Adipocyte (in vitro differentiated cells): Measurements from ENCODE around the gene PPP3CA.

Experiments
- DNase-seq: peaks from one replicate; pipeline ENCODE4 v3.0.0-alpha.2; 2015; ENCODE audit warnings: low read depth
- H3K27me3 ChIP-seq: replicated peaks from 2 replicates; pipeline ENCODE4 v1.7.0; 2013; ENCODE audit warnings: mild to moderate bottlenecking, low read length, moderate library complexity; ENCODE audit not compliant: control insufficient read depth, insufficient read depth
- H3K36me3 ChIP-seq: 2 replicates; pipeline ENCODE4 v1.7.0; 2013; ENCODE audit warnings: low read length, mild to moderate bottlenecking, moderate library complexity; ENCODE audit not compliant: control insufficient read depth, insufficient read depth, severe bottlenecking
- H3K4me1 ChIP-seq: 2 replicates; pipeline ENCODE4 v1.7.0; 2013; ENCODE audit warnings: mild to moderate bottlenecking, low read length, moderate library complexity; ENCODE audit not compliant: control insufficient read depth, insufficient read depth
- H3K4me3 ChIP-seq: 2 replicates; pipeline ENCODE4 v1.7.0; 2013; ENCODE audit warnings: mild to moderate bottlenecking, low read length, moderate library complexity
- H3K9ac ChIP-seq: 2 replicates; pipeline ENCODE4 v1.7.0; 2013; ENCODE audit warnings: mild to moderate bottlenecking, low read length, moderate library complexity
- H3K9me3 ChIP-seq: 2 replicates; pipeline ENCODE4 v1.7.0; 2013; ENCODE audit warnings: mild to moderate bottlenecking, low read length, moderate library complexity; ENCODE audit not compliant: control insufficient read depth

The PPP3CA gene

DNA sequence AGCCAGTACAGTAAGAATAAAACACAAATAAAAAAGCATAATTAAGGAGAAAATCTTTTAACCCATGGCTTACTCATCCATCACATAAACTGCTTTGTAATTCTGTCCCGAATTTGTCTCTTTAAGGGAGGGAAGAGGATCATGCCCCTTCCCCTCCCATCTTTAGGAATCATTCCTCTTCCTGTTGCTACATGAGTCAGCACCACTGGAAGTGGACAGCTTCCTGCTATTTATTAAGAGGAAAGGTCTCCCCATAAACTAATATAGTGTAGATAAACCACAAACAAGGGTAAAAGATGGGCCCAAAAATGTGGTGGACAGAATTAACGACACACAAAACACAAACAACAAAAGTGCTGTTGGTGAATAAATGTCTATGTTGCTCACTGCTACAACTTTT, 75.8 kb downstream of the PPP3CA start:
- no peaks in the 10 kb centered on the region for H3K9me3 ChIP-seq
- H3K4me3 ChIP-seq, result no peak overlapping the region
- DNase-seq, result no peak
- H3K4me1 ChIP-seq, result no peaks in the 10 kb centered on the region
- no peaks in the 10 kb centered on the region for H3K27me3 ChIP-seq
- H3K36me3 ChIP-seq, result no peaks in the 10 kb centered on the region
- H3K9ac ChIP-seq, result no peak overlapping the region

DNA sequence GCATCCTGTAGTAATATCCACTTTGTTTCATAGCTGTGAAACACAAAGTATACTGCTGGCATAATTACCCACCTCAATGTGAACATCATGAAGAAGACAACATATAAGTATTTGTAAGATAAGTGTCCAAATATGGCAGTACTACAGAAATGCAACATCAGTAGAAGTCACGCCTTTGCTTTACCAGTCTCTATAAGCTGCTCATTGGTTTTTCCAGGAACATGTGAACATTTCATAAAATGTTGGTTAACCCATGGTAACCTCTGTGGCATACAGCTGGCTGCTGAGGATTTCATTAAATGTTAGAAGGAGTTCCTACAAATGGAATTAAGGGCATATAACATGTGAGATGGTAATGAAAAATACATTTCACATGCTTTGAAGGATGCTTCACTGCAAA, 77.6 kb downstream of the PPP3CA start:
- Histone ChIP-seq H3K27me3 (no peaks in the 10 kb centered on the region), H3K4me1 (no peaks in the 10 kb centered on the region), H3K9ac (no peak overlapping the region), H3K9me3 (no peaks in the 10 kb centered on the region), H3K36me3 (no peaks in the 10 kb centered on the region), H3K4me3 (no peak overlapping the region)
- DNase-seq, result no peak

DNA sequence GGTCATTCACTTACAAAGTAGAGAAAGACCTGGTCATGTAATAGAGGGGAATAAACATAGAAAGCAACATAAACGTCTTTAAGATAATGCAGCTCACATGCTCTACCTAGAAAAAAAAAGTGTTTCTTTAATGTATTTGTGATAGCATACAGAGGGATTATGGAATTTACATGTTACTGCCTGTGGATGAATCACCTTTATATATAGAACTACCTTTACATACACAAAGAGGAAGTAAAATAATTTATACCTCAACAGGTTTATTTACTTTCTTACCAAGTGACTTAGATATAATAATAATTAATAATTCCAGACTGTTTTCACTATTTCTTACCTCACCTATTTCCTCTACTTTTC, 81.5 kb downstream of the PPP3CA start:
- Histone ChIP-seq H3K36me3 (no peaks in the 10 kb centered on the region), H3K4me1 (no peaks in the 10 kb centered on the region), H3K9me3 (no peaks in the 10 kb centered on the region), H3K27me3 (no peaks in the 10 kb centered on the region), H3K9ac (no peak overlapping the region), H3K4me3 (no peak overlapping the region)
- DNase-seq, result no peak

DNA sequence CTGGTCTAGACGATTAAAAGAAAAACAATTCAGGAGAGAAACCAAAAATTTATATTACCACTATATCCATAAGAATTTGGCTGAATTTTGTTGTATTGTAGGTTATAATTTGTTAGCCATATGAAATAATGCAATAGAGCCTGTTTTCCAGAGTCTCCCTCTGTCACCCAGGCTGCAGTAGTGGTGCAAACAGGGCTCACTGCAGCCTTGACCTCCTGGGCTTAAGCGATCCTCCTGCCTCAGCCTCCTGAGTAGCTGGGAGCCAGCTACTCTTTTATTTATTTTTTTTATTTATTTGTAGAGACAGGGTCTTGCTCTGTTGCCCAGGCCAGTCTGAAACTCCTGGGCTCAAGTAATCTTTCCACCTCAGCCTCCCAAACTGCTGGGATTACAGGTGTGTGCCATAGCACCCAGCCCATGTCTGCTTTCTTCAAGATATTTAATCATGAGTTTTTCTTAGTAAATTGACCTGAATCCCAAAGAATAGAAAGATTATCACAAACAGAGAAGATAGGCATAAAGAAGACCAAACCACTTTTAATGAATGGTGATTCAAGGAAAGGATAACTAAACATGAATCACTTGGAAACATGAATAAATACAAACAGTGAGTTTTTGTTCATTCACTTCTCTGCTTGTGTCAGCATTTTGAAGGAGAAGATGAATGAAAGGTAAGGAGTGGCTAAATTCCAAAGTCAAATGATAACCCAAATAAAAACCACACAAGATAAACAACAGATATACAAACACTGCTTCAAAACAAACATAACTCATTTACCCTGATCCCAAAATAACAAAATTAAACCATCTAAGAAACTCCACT, 82.1 kb downstream of the PPP3CA start:
- DNase-seq, result no peak
- Histone ChIP-seq H3K9ac (no peak overlapping the region), H3K9me3 (no peaks in the 10 kb centered on the region), H3K27me3 (no peaks in the 10 kb centered on the region), H3K36me3 (no peaks in the 10 kb centered on the region), H3K4me3 (no peak overlapping the region), H3K4me1 (peaks cover 4% of the 10 kb centered on the region)

DNA sequence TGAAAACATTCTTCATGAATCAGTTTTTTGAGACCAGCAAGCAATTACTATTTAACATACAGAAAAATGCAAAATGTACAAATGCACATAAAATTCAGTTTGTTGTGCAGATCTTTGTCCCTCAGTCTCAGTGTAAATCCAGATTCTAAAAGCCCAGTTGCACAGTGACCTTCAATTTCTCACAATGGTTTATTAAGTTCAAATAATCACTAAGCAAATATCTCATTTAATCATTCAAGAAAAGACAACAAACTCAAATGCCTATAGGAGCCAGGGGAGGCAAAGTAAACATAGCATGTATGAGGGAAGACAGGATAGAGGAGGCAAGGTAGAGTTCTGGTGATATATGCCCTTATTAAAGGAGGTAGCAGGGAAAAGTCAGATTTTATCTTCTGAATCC, 82.8 kb downstream of the PPP3CA start:
- H3K4me3 ChIP-seq, result no peak overlapping the region
- DNase-seq, result no peak
- no peaks in the 10 kb centered on the region for H3K9me3 ChIP-seq

DNA sequence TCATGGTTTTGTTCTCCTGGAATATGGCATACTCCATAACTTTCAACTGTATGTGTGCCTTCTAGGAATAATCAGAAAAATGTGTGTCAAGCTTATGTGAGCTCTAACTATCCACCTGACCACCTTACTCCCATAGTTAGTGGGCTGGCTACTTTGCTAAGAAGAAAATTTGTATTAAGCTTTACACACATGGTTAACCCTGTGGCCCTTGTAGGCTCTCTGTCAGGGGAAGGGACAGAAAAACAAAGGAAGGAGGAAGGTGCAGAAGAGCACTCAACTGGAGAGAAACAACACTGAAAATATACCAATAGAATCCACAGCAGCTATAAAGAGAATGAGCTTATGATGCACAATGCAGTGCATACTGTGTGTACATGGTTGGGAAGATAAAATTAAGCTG, 84.6 kb downstream of the PPP3CA start:
- Histone ChIP-seq H3K9me3 (no peaks in the 10 kb centered on the region), H3K9ac (no peak overlapping the region), H3K36me3 (no peaks in the 10 kb centered on the region), H3K27me3 (no peaks in the 10 kb centered on the region), H3K4me1 (peaks cover 17% of the 10 kb centered on the region), H3K4me3 (no peak overlapping the region)
- no peak for DNase-seq

More for the DNA sequence above, 82.8 kb downstream of the PPP3CA start:
- no peaks in the 10 kb centered on the region for H3K36me3 ChIP-seq
- H3K4me1 ChIP-seq, result peaks cover 11% of the 10 kb centered on the region
- H3K27me3 ChIP-seq, result no peaks in the 10 kb centered on the region
- H3K9ac ChIP-seq, result no peak overlapping the region

DNA sequence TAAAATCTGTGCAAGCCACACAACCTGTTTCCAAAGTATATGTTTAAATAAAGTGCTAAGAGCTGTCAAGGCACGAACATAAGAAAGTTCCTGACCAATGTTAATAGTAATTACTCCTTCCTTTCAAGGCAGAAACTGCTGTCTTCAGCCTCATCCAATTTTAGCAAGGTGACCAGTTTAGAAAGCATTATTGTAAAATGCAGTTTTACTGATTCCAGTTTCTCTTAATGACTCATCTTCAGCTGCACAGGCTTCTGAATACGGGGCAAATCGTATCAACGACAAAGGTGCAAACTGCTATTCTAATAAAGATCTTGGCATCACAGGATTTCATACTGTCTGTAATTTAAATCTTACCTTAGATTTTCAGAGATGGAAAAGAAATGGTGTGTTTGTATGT, 87.5 kb downstream of the PPP3CA start:
- Histone ChIP-seq H3K4me3 (peak overlapping the region; percentile 69), H3K9ac (peak overlapping the region; percentile 12), H3K27me3 (no peaks in the 10 kb centered on the region), H3K4me1 (peaks cover 17% of the 10 kb centered on the region), H3K36me3 (no peaks in the 10 kb centered on the region), H3K9me3 (no peaks in the 10 kb centered on the region)
- DNase-seq, result no peak

DNA sequence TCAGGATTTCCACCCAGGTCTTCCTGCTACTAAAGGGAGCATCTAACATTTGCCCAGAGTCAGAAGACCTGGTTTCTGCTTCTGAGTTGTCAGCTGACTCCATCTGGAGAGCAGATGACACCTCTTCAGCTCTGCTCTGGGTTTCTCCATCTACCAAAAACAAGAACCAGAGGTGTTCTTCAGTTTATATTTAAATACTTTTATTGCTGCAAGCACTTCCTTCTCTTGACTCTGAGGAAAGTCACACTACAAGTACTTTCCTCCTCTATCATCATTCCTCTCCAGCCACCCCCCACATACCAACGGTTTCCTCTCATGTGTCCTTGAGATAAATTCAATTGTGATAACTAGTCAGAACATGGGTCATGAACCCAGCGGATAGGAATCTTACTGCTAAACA, 88.4 kb downstream of the PPP3CA start:
- Histone ChIP-seq H3K9me3 (no peaks in the 10 kb centered on the region), H3K36me3 (no peaks in the 10 kb centered on the region), H3K27me3 (no peaks in the 10 kb centered on the region), H3K4me1 (peaks cover 17% of the 10 kb centered on the region), H3K4me3 (no peak overlapping the region), H3K9ac (no peak overlapping the region)
- DNase-seq, result no peak

DNA sequence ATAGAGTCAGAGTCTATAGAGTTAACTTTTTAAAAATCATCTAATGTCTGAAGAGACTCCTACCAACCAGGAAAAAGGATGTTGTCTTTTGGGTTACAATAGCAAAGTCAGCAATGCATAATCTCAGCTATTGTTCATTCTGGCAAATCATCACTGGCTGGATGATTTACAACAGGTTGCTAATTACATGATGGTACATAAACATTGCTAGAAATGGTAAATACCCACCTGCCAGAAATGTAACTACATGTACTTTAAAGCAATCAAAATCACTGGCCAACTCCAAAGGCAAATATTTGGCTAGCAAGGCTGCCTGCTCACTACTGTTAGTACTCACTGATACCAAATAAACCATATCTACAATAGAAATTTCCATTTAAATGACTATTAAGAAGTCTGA, 91.1 kb downstream of the PPP3CA start:
- no peaks in the 10 kb centered on the region for H3K27me3 ChIP-seq
- H3K36me3 ChIP-seq, result no peaks in the 10 kb centered on the region
- no peaks in the 10 kb centered on the region for H3K9me3 ChIP-seq

DNA sequence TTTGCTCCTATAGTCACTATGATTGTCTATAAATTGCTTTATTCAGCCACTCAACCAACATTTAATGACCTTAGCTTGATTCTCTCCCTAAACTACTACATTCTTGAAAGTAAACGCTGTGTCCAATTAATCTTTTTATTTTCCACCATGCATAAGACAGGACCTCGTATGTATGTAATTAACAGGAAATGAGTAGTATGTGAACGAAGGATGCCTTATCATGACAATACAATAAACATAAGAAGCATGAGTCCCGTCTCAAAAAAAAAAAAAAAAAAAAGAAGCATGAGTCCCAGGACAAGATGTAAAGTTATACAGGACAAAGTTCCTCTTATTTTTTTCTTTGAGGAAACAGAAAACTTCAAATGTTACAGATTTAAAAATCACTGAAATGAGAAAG, 92.5 kb downstream of the PPP3CA start:
- H3K9ac ChIP-seq, result no peak overlapping the region

More for the DNA sequence above, 91.1 kb downstream of the PPP3CA start:
- H3K4me1 ChIP-seq, result peaks cover 31% of the 10 kb centered on the region
- no peak overlapping the region for H3K4me3 ChIP-seq
- no peak overlapping the region for H3K9ac ChIP-seq
- no peak for DNase-seq

DNA sequence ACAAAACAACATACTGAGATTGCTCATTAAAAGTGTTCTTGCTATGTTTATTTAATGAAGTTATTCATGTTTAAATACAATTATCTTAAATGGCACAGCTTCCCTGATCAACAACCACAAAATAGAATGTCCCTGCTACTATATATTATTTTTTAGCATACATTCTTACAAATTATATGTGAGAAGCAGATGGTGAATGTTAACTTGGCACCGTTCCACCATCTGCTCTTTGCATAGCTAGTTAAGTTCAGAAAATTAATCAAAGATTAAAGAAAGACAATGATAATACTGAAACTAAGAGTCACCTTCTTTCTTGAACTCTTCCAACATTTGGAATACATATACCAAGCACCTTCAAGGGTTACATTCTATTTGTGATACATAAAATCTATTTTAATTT, 94.2 kb downstream of the PPP3CA start:
- peaks cover 14% of the 10 kb centered on the region for H3K4me1 ChIP-seq
- H3K9me3 ChIP-seq, result no peaks in the 10 kb centered on the region
- H3K9ac ChIP-seq, result no peak overlapping the region
- H3K27me3 ChIP-seq, result no peaks in the 10 kb centered on the region
- no peak overlapping the region for H3K4me3 ChIP-seq
- DNase-seq, result no peak
- no peaks in the 10 kb centered on the region for H3K36me3 ChIP-seq

More for the DNA sequence above, 92.5 kb downstream of the PPP3CA start:
- Histone ChIP-seq H3K36me3 (no peaks in the 10 kb centered on the region), H3K9me3 (no peaks in the 10 kb centered on the region), H3K27me3 (no peaks in the 10 kb centered on the region), H3K4me3 (no peak overlapping the region), H3K4me1 (peaks cover 23% of the 10 kb centered on the region)
- no peak for DNase-seq

DNA sequence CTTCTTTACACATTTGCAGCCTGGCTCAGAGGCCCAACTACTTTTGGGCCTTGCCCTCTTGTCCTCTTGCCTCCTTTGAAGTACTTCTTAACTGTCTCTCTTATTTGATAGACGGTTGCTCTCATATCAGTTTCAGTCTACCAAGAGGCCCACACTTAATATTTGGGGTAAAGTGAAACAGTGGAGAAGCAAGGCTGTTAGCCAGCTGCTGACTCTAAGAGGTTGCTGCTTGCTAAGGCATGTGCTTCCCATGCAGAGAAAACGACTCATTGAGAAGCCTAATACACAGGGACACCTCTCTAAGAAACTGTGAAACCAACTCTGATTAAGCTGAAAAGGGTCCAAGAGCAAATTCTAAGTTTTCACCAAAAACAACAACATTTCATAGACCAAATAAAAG, 94.6 kb downstream of the PPP3CA start:
- no peaks in the 10 kb centered on the region for H3K9me3 ChIP-seq
- H3K4me1 ChIP-seq, result peaks cover 14% of the 10 kb centered on the region
- no peaks in the 10 kb centered on the region for H3K36me3 ChIP-seq
- no peaks in the 10 kb centered on the region for H3K27me3 ChIP-seq
- no peak overlapping the region for H3K9ac ChIP-seq
- no peak for DNase-seq
- no peak overlapping the region for H3K4me3 ChIP-seq
